Jurkat, Clone E6-1 (cell line): ENCODE data around the gene NTSR1.

Source experiments
- DNase-seq: peaks from one replicate; pipeline ENCODE4 v3.0.0-alpha.2; 2011; ENCODE audit warnings: low read depth, low spot score
- H3K4me3 ChIP-seq: 2 replicates; pipeline ENCODE4 v1.5.1; 2011; ENCODE audit warnings: mild to moderate bottlenecking, low read length, control low read depth, moderate library complexity

The NTSR1 gene

GRCh38 chr20:62733891-62734290 lies 25.3 kb downstream of the NTSR1 start:
- no peak for DNase-seq
- H3K4me3 ChIP-seq: no peak overlapping the region

DNA sequence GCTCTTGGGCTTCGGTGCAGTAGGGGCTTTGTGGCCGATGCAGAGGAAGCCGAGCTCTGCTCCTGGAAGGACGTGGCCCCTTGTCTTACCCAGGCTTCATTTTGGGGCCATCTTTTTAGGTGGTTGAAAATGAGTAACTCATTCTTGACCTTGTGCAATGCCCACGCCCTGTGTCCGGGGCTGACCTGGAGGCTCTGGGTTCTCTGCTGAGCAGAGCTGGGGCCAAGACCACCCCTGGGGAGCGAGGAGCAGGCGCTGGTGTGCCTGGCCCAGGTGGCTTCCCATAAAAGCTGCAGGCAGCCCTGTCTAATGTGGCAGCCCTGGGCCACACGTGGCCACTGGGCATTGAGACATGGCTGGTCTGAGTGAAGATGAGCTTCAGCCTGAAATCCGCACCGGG lies 25.7 kb downstream of the NTSR1 start:
- H3K4me3 ChIP-seq: no peak overlapping the region
- DNase-seq: no peak

GRCh38 chr20:62734881-62735280 lies 26.2 kb downstream of the NTSR1 start:
- H3K4me3 ChIP-seq: no peak overlapping the region
- DNase-seq: no peak

DNA sequence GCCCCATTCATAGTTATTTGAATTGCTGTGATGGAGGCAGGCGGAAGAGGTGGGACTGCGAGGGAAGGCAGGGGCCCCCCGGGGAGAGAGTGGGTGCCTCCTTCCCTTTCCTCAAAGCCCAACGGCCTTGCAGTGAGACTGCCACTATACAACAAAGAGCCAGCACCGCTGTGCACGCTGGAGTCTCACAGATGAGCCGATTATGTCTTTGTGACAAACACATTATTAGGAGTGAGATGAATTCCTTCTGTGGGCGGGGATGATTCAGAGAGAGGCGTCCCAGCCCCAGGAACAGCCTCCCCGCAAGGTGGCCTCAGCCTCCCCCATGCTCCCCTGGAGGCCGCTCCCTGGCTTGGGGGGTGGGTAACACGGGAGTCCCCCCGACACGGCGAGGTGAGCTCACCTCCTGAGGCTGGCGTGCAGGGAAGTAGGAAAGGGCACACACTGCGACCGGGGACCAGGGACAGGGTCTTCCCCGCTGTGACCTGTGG lies 26.7 kb downstream of the NTSR1 start:
- no peak overlapping the region for H3K4me3 ChIP-seq
- no peak for DNase-seq

DNA sequence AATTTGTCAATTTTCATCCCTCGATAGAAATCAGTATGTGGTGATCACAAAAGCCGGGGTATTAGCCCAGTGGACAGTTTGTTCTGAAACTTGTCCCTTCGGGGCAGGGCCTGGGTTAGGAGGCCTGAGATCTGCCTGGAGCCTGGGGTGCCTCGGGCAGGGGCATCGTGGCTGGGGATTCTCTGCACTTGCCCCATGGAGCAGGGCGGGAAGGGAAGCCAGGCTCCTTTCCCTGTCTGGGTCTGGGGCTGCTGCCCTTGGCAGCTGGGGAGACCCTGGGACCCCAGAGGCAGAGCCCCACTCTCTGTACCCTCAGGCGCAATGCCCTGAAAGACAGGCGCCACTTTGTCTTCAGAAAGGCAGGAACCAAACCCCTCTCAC lies 27.4 kb downstream of the NTSR1 start:
- DNase-seq: no peak
- H3K4me3 ChIP-seq: no peak overlapping the region

DNA sequence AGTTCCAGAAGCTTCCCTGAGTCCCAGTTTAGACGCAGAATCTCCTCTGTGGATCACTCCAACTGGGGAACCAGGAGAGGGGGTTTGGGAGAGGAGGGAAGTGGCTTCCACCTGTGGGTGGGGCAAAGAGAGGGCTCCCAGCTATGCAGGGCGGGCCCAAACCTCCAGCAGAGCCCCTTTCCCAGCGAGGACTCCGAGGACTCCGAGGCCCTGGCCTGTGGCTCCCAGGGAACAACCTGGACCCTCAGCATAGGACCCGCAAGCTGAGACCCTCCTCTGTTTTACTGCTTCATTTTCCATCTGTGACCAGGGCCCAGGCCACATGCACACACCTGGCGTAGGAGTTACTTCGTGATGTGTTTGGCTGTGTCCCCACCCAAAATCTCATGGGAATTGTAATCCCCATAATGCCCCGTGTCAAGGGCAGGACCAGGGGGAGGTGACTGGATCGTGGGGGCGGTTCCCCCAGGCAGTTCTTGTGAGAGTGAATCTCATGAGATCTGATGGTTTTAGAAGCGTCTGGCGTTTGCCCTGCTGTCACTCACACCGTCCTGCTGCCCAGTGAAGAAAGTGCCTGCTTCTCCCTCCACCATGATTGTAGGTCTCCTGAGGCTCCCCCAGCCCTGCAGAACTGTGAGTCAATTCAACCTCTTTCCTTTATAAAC lies 27.9 kb downstream of the NTSR1 start:
- H3K4me3 ChIP-seq: no peak overlapping the region
- DNase-seq: no peak

DNA sequence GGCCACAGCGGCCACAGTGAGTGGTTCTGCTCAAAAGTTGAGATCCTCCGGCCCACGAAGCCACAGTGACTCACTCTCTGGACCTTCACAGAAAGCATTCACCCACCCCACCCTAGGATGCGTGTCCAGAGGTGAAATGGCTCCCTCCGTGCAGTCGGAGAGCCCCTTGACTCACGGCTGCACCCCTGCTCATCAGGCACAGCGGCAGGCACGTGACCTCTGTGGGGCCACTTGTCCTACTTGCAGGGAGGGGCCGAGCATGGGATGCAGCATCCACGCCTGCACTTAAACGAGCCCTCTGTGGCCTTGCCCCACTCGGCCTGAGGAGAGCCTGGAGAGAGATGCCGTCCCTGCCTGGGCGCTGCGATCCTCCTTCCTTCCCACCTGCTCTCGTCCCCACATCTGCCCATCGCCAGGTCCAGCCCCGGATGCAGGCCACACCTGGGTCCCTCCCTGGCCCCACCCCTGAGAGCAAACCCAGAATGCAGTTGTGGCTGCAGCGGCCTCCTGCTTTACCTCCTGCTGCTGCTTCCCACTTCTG lies 28.7 kb downstream of the NTSR1 start:
- H3K4me3 ChIP-seq: no peak overlapping the region
- DNase-seq: no peak

DNA sequence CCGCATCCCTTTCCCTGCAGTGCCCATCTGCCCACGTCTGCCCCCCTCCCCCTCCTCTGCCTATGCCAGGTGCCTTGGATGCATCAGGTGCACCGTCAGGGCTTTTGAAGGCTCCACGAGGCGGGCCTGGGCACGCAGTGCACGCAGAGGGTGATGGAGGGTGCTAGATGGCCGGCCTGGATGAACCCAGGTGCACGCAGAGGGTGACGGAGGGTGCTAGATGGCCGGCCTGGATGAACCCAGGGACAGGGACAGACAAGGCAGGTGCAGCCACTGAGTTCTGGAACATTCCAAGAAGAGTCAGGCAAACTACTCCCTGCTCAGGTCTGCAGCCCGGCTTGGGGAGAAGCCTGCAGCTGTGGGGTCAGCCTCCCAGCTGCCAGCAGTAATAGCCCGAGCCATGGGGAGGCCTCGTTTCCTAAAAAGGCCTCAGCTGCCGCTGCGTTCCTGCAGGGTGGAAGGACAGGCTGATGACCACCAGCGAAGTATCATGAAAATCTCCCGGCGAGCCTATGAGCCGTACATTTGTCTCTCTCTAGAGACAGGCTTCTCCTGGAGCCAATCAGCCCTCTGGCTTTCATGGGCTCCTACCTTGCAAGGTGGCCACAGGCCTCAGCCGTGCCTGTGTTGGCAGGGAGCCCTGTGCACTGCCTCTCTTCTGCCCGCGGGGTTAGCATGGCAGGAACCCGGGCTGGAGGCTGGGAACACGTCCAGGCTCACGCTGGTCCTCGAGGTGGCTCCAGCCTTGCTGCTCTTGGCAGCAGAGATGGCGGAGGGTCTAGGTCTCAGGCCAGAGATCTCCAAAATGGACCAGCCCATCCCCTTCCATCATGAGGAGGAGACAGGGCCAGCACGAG lies 29.6 kb downstream of the NTSR1 start:
- no peak for DNase-seq
- H3K4me3 ChIP-seq: no peak overlapping the region

DNA sequence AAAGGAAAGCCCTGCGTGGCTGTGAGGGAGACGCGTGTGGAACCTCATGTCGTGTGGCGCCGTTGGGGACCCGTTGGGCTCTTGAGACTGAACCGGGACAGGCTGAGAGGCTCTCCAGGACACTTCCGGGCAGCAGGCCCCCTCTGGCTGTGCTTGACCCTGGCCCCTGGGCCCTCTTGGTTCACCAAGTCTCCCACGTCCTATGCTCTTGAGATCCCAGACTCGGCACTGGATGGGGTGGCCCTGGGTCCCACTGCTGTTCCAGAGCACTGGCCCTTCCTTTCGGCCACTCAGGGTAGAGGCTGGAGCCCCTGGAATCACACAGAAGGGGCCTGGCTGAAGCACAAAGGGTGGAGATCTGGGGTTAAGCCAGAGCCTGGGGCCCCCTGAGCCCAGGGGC lies 30.4 kb downstream of the NTSR1 start:
- DNase-seq: no peak
- H3K4me3 ChIP-seq: no peak overlapping the region

DNA sequence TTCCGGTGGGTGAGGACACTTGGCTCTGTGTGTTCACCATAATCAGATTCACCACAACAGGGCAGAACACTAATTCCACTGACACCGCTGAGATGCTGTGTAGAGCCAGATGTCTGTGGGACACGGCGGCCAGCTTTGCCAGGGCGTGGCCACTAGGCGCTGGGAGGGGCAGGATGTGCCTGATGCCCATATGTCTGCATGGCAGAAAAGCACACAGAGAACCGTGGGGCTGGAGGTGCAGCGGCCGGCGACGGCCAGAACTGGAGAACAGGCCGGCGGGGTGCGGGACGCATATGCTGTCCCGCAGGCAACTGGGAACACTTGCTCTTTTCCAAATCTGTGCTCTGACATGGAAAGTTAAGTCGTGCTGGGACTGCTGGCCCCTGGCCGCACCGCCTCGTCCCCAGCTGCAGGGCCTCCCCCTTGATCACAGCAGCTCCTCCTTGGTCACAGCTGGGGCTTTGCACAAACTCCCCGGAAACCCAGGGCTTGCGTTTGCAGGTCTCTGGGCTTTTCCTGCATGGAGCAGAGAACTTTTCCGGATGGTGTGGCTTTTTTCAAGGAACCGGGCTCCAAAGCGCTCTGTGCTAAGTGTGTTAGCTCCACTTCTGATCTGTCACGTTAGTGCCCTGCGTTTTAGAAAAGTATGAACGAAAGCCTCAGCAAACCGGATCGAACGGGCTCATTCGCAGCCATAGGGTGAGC lies 31.1 kb downstream of the NTSR1 start:
- H3K4me3 ChIP-seq: peak overlapping the region; percentile 50
- DNase-seq: no peak

- DNase-seq: peak; percentile 87
- H3K4me3 ChIP-seq: peak overlapping the region; percentile 50
These were observed 31.9 kb downstream of the NTSR1 start for GRCh38 chr20:62740286-62741141.

GRCh38 chr20:62741191-62741691 lies 32.6 kb downstream of the NTSR1 start:
- peak; percentile 26 for DNase-seq
- H3K4me3 ChIP-seq: peak overlapping the region; percentile 50

DNA sequence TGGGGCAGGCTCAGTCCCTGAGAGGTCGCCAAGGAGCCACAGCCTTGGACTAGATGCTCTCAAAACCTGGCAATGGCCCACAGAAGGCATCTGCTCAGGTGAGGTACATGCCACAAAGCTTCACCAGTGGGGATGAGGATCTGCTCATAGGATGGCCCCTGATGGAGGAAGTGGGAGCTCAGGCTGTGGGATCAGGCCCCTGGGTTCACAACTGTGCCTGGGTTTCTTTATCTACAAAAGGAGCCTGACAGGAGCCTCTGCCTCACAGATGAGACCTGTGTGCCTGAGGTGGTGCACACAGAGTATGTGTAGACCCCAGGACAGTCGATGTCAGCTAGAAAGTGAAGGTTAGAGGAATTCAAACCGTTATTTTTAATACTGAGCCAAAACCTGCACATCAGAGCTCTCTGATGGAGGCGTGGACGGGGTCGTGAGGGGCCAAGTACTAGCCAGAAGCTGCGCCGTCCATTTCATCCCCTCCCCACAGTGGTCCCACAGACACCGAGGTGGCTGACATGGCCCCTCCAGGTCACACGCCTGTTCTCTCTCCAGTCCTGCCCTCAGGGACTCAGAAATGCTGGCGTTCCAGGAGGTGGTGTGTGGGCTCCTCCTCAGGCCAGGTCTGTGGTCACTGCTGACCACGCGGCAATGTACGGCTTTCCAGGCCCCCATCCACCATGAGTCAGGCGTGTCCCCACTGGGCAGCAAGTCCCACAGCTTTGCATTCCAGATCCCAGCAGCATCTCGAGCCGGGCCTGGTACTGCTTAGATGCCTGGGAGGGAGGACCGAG lies 33.3 kb downstream of the NTSR1 start:
- no peak overlapping the region for H3K4me3 ChIP-seq
- no peak for DNase-seq

GRCh38 chr20:62742550-62742949 lies 33.9 kb downstream of the NTSR1 start:
- no peak for DNase-seq
- H3K4me3 ChIP-seq: no peak overlapping the region

DNA sequence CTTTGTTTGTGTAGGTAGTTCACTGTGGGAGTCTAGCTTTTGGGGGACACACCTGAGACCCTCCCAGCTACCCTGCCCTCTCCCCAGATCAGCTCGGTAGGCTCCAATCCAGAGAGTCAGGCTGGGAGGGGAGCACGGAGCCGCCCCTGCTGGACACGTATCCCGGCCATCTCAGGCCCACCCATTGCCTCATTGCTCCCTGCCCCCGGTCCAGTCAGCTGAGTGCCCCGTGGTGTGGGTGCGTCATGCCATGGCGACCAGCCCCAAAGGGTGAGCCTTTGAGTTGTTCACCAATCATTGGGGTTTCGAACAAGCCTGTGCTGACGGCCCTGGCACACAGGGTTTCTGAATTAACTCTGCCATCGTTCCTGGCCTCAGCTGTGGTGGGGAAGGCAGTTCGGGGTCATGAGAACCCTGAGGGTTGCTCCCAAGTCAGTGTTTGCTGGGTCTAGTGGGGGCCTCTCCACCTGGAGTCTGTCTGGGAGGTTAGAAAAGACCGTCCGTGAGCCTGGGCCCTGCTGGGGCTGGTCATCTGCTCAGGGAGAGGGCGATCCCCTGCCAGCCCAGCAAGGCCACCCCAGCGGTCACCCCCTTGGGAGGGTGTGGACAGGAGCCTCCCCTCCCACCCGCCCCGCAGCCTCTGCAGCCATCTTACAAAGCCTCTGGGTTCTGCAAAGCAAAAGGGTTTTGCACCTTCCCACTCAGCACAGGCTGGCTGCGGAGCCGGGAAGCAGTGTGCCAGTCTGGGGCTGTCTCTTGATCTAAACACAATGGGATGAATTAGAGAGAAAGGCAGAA lies 34.5 kb downstream of the NTSR1 start:
- no peak for DNase-seq
- H3K4me3 ChIP-seq: no peak overlapping the region

- DNase-seq: no peak
- no peak overlapping the region for H3K4me3 ChIP-seq
These were observed 35.2 kb downstream of the NTSR1 start for GRCh38 chr20:62743777-62744317.

DNA sequence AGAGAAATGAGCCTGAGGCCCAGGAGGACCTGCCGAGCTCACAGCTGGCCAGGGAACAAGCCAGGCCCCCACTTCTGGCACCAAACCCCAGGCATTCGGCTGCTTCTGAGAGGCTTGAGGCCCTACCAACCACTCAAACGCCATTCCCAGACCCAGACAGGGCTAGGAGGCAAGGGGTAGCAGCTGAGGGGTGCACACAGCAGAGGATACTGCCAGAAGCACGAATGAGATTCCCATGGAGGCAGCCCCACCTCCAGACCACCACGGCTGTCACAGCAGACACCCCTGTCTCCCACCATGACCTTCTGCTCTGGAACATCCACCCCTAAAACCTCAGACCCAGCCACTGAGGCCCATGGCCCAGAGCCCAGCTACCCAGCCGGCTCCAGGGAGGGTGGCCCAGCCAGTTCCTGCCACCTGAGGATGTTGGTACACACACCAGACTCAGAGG lies 36.1 kb downstream of the NTSR1 start:
- H3K4me3 ChIP-seq: no peak overlapping the region
- no peak for DNase-seq
